AG09319 (cell line): Measurements from ENCODE around the gene MOCS1.

Experiments
- DNase-seq: peaks from one replicate; pipeline ENCODE4 v3.0.0-alpha.2; 2010; ENCODE audit warnings: low read depth; ENCODE audit errors: extremely low read depth
- CTCF ChIP-seq: IDR thresholded peaks from 2 replicates; pipeline ENCODE4 v1.5.1; 2011; ENCODE audit warnings: low read depth, mild to moderate bottlenecking, inconsistent platforms, low read length, moderate library complexity

Gene MOCS1

GRCh38 chr6:39929733-39930461 is 4.4 kb downstream of the MOCS1 start:
- peak; percentile 7 for DNase-seq

DNA sequence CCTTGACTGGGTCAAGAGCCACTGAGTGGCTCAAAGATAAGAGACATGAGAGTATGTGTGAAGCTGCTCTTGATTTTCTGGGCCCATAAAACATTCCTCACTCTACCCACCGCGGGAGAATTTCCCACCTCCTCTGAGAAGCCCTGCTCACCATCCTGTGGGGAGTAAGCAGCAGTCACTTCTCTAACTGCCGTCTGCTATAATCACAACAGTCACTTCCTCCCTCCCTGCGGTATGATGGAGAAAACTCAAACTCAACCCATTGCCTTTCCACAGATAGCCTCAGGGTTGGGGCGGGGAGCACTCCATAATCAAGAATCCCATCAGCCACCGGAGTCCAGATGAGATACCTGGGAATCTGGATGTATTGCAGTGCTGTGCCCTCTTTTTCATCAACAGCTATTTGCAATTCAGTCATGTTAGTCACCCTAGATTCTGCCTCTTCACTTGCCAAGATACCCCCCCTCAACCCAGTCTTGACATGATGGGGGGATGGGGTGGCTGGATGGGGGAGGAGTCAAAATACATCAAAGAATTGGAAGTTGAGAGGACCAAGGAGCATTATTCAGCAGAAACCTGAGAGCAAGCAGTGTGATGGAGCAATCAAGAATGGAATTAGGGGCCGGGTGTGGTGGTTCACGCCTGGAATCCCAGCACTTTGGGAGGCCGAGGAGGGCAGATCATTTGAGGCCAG is 5.1 kb downstream of the MOCS1 start:
- no peak for DNase-seq
- TF ChIP-seq CTCF: no peak

More at GRCh38 chr6:39929733-39930461, 4.4 kb downstream of the MOCS1 start:
- TF ChIP-seq CTCF: no peak

- DNase-seq: no peak
Observed at GRCh38 chr6:39927159-39927558, 7.1 kb downstream of the MOCS1 start.

GRCh38 chr6:39926668-39927067 is 7.6 kb downstream of the MOCS1 start:
- DNase-seq: no peak
- no peak for TF ChIP-seq CTCF

More at GRCh38 chr6:39927159-39927558, 7.1 kb downstream of the MOCS1 start:
- no peak for TF ChIP-seq CTCF

DNA sequence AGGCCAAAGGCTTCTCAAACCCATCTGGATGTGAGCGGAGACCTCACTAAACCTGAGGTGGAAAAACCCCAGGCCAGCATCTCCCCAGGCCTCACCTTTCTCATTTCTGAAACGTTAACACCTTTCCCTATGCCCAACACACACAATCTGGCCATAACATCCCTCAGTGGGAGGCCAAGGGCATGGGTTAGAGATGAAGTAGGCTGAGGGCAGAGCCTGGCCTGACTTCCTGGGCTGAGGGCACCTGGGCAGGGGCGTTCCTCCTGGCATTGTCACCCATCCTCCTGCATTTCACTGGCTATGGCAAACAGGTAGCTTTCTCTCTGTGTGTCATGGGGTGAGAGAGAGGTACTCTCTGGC is 8.4 kb downstream of the MOCS1 start:
- TF ChIP-seq CTCF: no peak
- no peak for DNase-seq

DNA sequence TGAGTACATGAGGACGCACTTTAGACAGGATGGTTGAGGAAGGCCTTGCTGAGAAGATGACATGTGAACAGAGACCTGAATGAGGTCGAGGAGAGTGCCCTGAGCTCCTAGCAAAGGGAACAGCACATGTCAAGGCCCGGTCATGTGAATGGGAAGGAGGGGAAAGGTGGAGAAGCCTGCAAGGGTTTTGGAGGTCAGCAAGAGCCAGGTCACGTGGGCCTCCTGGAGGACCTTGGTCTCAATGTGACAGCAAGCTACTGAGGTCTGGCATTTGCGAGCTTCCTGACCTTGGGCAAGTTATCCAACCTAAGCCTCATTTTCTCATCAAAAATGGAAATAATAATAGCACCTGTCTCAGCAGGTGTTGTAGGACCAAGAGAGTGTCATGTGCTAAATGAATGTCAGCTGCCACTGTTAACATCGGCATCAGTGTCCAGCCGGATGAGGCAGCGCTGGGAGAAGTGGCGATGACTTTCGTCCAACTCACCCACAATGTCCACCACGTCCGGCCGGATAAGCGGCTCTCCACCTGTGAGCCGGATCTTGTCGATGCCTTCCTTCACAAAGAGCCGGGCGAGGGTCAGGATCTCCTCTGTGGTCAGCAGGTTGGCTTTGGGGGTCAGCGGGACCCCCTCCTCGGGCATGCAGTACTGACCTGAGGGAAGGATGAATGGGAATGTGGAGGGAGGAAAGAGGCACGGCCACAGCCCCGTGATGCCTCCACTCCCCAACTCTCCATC is 8.9 kb downstream of the MOCS1 start:
- DNase-seq: no peak
- no peak for TF ChIP-seq CTCF

GRCh38 chr6:39924283-39924682 is 10.0 kb downstream of the MOCS1 start:
- no peak for TF ChIP-seq CTCF
- DNase-seq: no peak
